IMR-90 (cell line): ENCODE data around the gene L1CAM. TPM values are rescaled to one million over a fixed set of nuclear protein-coding genes. Genes with fewer than 3 reads are reported as not detected.

Experiments used
- ATAC-seq: fragments of 200-7000 bp; cut with Tn5 transposase; 2 replicates; pipeline ENCODE4 v1.9.1; 2020; ENCODE audit warnings: low read depth, mild to moderate bottlenecking, moderate library complexity
- BruUV-seq: library from RNA; stranded (reverse); fragments of 400-500 nt; replicated peaks from 2 replicates; lab custom pipeline; 2021; lab: Mats Ljungman, UMichigan
- CTCF ChIA-PET: fragments of 300-600 bp; formaldehyde crosslinking; extraction: SDS; loops from one replicate; lab custom pipeline; 2021; ENCODE audit warnings: antibody characterized with exemption; lab: Yijun Ruan, JAX
- POLR2A ChIA-PET: fragments of 300-600 bp; sonication (Branson Sonifier 250); formaldehyde crosslinking; loops from one replicate; lab custom pipeline; 2022; ENCODE audit warnings: antibody characterized with exemption; ENCODE audit not compliant: unreplicated experiment; lab: Charles Lee
- DNase-seq: peaks from one replicate; pipeline ENCODE4 v3.0.0; 2013
- H2AFZ ChIP-seq: replicated peaks from 2 replicates; pipeline ENCODE3; 2013; ENCODE audit warnings: low read length, mild to moderate bottlenecking; ENCODE audit not compliant: poor library complexity
- H2AK5ac ChIP-seq: 2 replicates; pipeline ENCODE4 v1.6.1; 2013; ENCODE audit warnings: low read depth, low read length, inconsistent platforms
- H2AK9ac ChIP-seq: replicated peaks from 2 replicates; pipeline ENCODE3; 2013; ENCODE audit warnings: mild to moderate bottlenecking, low read depth, low read length, moderate library complexity; ENCODE audit not compliant: poor library complexity
- H2BK120ac ChIP-seq: 2 replicates; pipeline ENCODE4 v1.6.1; 2013; ENCODE audit warnings: low read depth, low read length, inconsistent platforms
- H2BK15ac ChIP-seq: 3 replicates; pipeline ENCODE4 v1.6.1; 2013; ENCODE audit warnings: low read depth, low read length, inconsistent platforms
- H2BK20ac ChIP-seq: 2 replicates; pipeline ENCODE4 v1.6.1; 2013; ENCODE audit warnings: low read depth, mild to moderate bottlenecking, inconsistent platforms, low read length, moderate library complexity
- H2BK5ac ChIP-seq: 2 replicates; pipeline ENCODE4 v1.6.1; 2013; ENCODE audit warnings: mild to moderate bottlenecking, low read depth, low read length, inconsistent platforms; ENCODE audit not compliant: poor library complexity, severe bottlenecking
- H3K14ac ChIP-seq: replicated peaks from 2 replicates; pipeline ENCODE4 v1.6.1; 2013; ENCODE audit warnings: low read depth, low read length, inconsistent platforms
- H3K18ac ChIP-seq: 2 replicates; pipeline ENCODE4 v1.6.1; 2013; ENCODE audit warnings: low read depth, low read length, control low read depth
- H3K23ac ChIP-seq: 2 replicates; pipeline ENCODE4 v1.6.1; 2013; ENCODE audit warnings: low read depth, low read length, inconsistent platforms
- H3K27ac ChIP-seq: 2 replicates; pipeline ENCODE4 v1.5.1; 2013; ENCODE audit warnings: mild to moderate bottlenecking, control low read depth, low read length; ENCODE audit not compliant: insufficient read depth
- H3K27me3 ChIP-seq: 2 replicates; pipeline ENCODE4 v1.6.1; 2013; ENCODE audit warnings: low read length; ENCODE audit not compliant: control insufficient read depth, insufficient read depth
- H3K36me3 ChIP-seq: 2 replicates; pipeline ENCODE4 v1.6.1; 2013; ENCODE audit warnings: low read length, mixed read lengths; ENCODE audit not compliant: control insufficient read depth, insufficient read depth
- H3K4ac ChIP-seq: 2 replicates; pipeline ENCODE4 v1.6.1; 2013; ENCODE audit warnings: low read depth, low read length, inconsistent platforms
- H3K4me1 ChIP-seq: 2 replicates; pipeline ENCODE4 v1.6.1; 2013; ENCODE audit warnings: low read length, mixed read lengths; ENCODE audit not compliant: control insufficient read depth, insufficient read depth
- H3K4me2 ChIP-seq: 2 replicates; pipeline ENCODE4 v1.6.1; 2013; ENCODE audit warnings: low read depth, mild to moderate bottlenecking, control low read depth, low read length, moderate library complexity
- H3K4me3 ChIP-seq: 2 replicates; pipeline ENCODE4 v1.5.1; 2013; ENCODE audit warnings: low read depth, mild to moderate bottlenecking, control low read depth, low read length, moderate library complexity; ENCODE audit not compliant: insufficient read depth
- H3K56ac ChIP-seq: 2 replicates; pipeline ENCODE4 v1.6.1; 2013; ENCODE audit warnings: low read length, inconsistent platforms; ENCODE audit not compliant: insufficient read depth; ENCODE audit errors: extremely low read depth
- H3K79me1 ChIP-seq, 2 experiments: 2 replicates each; pipeline ENCODE4 v1.6.1; 2013; ENCODE audit warnings: low read length in 2 of 2, inconsistent platforms in 1 of 2, low read depth in 1 of 2
- H3K9ac ChIP-seq: 2 replicates; pipeline ENCODE4 v1.6.1; 2013; ENCODE audit warnings: low read depth, low read length, control low read depth
- H3K9me1 ChIP-seq: 2 replicates; pipeline ENCODE4 v1.6.1; 2013; ENCODE audit warnings: low read length, inconsistent platforms; ENCODE audit not compliant: insufficient read depth
- H3K9me3 ChIP-seq: 2 replicates; pipeline ENCODE4 v1.6.1; 2013; ENCODE audit warnings: low read length; ENCODE audit not compliant: control insufficient read depth, insufficient read depth
- H4K20me1 ChIP-seq: 2 replicates; pipeline ENCODE4 v1.6.1; 2013; ENCODE audit warnings: low read length, inconsistent platforms; ENCODE audit not compliant: insufficient read depth
- H4K5ac ChIP-seq: 2 replicates; pipeline ENCODE4 v1.6.1; 2013; ENCODE audit warnings: mild to moderate bottlenecking, low read depth, low read length, control low read depth
- H4K8ac ChIP-seq, 2 experiments: 2 replicates each; pipeline ENCODE4 v1.6.1; 2013; ENCODE audit warnings: low read depth in 2 of 2, low read length in 2 of 2, control low read depth in 1 of 2, inconsistent platforms in 1 of 2
- H4K91ac ChIP-seq: 2 replicates; pipeline ENCODE4 v1.6.1; 2013; ENCODE audit warnings: low read depth, low read length, inconsistent platforms; ENCODE audit not compliant: insufficient read depth
- BHLHE40 ChIP-seq: fragments of 150-350 bp; IDR thresholded peaks from 2 replicates; pipeline ENCODE4 v1.6.1; 2016; ENCODE audit warnings: mild to moderate bottlenecking, low read depth, low read length
- CEBPB ChIP-seq: IDR thresholded peaks from 2 replicates; pipeline ENCODE4 v1.6.1; 2012; ENCODE audit warnings: low read depth, low read length, improper control_type of control experiment
- FOS ChIP-seq: fragments of 150-350 bp; IDR thresholded peaks from 2 replicates; pipeline ENCODE4 v1.6.1; 2016; ENCODE audit warnings: low read depth, low read length
- MXI1 ChIP-seq: IDR thresholded peaks from 2 replicates; pipeline ENCODE4 v1.6.1; 2012; ENCODE audit warnings: low read depth, mild to moderate bottlenecking, low read length, moderate library complexity, borderline replicate concordance
- RCOR1 ChIP-seq: IDR thresholded peaks from 2 replicates; pipeline ENCODE4 v1.6.1; 2012; ENCODE audit warnings: mild to moderate bottlenecking, low read length, improper control_type of control experiment; ENCODE audit not compliant: insufficient replicate concordance
- RFX5 ChIP-seq: IDR thresholded peaks from 2 replicates; pipeline ENCODE4 v1.8.0; 2012; ENCODE audit warnings: low read depth, mild to moderate bottlenecking, low read length, moderate library complexity
- WGBS, 2 experiments: methylation state at CpG; one replicate each; pipeline versions ENCODE4 v1.1.5 to v1.1.7; 2013; ENCODE audit warnings: missing lambda C conversion rate in 2 of 2; ENCODE audit not compliant: insufficient read length in 1 of 2; ENCODE audit errors: extremely low coverage in 2 of 2; 5-methylcytosine and 5-hydroxymethylcytosine counted together
- dilution Hi-C: fragments of 300-500 bp; cut with HindIII; formaldehyde crosslinking; loops from one replicate; pipeline ENCODE4 v1.14.3; 2018; ENCODE audit warnings: low sequenced_read_pairs; ENCODE audit not compliant: unreplicated experiment
- in situ Hi-C: fragments of 300-500 bp; cut with MboI; formaldehyde crosslinking; loops from 3 replicates; pipeline ENCODE4 v1.14.3; 2019; ENCODE audit warnings: low sequenced_read_pairs, inconsistent platforms, mixed read lengths
- intact Hi-C: fragments of 100-400 bp; cut with micrococcal nuclease; formaldehyde crosslinking; loops from 2 replicates; pipeline ENCODE4 v1.10.0; 2022
- polyA plus RNA-seq, 3 experiments: library from polyadenylated mRNA; depleted of rRNA; stranded (reverse); fragments of >200 nt; gene quantifications; 2 replicates each; pipeline ENCODE4 v1.2.3, GENCODE V29; 2012; ENCODE audit warnings: low replicate concordance in 1 of 3
- total RNA-seq: library from RNA; depleted of rRNA; stranded (reverse); fragments of >200 nt; gene quantifications from 2 replicates; pipeline ENCODE4 v1.2.3, GENCODE V29; 2012
- TF ChIP-seq, protein P1 (sequence below): conservative IDR thresholded peaks from 2 replicates; pipeline ENCODE4 v1.5.1; 2012; ENCODE audit warnings: mild to moderate bottlenecking, low read depth, low read length, improper control_type of control experiment
- TF ChIP-seq, protein P2 (sequence below): fragments of 150-350 bp; IDR thresholded peaks from 2 replicates; pipeline ENCODE4 v1.6.1; 2016; ENCODE audit warnings: low read depth, mild to moderate bottlenecking, low read length, moderate library complexity, borderline replicate concordance
- TF ChIP-seq, protein P3 (sequence below): fragments of 150-350 bp; IDR thresholded peaks from 2 replicates; pipeline ENCODE4 v1.6.1; 2017; ENCODE audit warnings: mild to moderate bottlenecking, antibody characterized with exemption, low read length, low read depth

L1CAM gene
- total and polyA plus RNA-seq, 2 of the 4 experiments (the other 2 are of a cell fraction): 0.36 to 1.9 TPM

DNA sequence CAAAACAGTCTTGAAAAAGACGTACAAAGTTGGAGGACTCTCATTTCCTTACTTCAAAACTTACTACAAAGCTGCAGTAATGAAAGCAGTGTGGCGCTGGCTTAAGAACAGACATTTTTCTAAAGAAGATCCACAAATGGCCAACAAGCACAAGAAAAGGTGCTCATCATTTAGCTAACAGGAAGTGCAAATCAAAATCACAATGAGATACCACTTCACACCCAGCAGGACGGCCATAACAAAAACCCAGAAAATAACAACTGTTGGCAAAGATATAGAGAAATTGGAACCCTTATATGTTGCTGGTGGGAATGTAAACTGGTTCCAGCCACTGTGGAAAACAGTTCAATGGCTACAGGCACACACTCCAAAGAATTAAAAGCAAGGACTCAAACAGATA, 59.0 kb downstream of the L1CAM start:
- Histone ChIP-seq H4K5ac (no peak overlapping the region), H2AK9ac (no peak overlapping the region), H3K79me1 (no peaks in the 10 kb centered on the region), H2BK5ac (no peak overlapping the region), H2AFZ (no peak overlapping the region), H3K18ac (no peak overlapping the region), H3K4me1 (no peaks in the 10 kb centered on the region), H2BK120ac (no peak overlapping the region), H2AK5ac (no peak overlapping the region), H3K4me3 (no peak overlapping the region), H4K20me1 (no peaks in the 10 kb centered on the region; the same call in 1 of the 2 replicates), H4K8ac (no peak overlapping the region), H3K4me2 (no peak overlapping the region), H3K9ac (no peak overlapping the region), H3K9me3 (peaks cover 13% of the 10 kb centered on the region; the same call in 1 of the 2 replicates), H2BK20ac (no peak overlapping the region), H3K56ac (no peak overlapping the region), H3K27ac (no peak overlapping the region), H4K91ac (no peak overlapping the region), H2BK15ac (no peak overlapping the region), H3K36me3 (no peaks in the 10 kb centered on the region), H3K14ac (no peak overlapping the region), H3K27me3 (peaks cover 53% of the 10 kb centered on the region), H3K23ac (no peak overlapping the region), H3K9me1 (no peaks in the 10 kb centered on the region), H3K4ac (no peak overlapping the region)
- no CpG with 5 or more reads among the region's 3 CpGs for WGBS, 2 experiments
- POLR2A ChIA-PET: no interaction called here
- ATAC-seq (no peak), DNase-seq (no peak)
- TF ChIP-seq, protein P1, sequence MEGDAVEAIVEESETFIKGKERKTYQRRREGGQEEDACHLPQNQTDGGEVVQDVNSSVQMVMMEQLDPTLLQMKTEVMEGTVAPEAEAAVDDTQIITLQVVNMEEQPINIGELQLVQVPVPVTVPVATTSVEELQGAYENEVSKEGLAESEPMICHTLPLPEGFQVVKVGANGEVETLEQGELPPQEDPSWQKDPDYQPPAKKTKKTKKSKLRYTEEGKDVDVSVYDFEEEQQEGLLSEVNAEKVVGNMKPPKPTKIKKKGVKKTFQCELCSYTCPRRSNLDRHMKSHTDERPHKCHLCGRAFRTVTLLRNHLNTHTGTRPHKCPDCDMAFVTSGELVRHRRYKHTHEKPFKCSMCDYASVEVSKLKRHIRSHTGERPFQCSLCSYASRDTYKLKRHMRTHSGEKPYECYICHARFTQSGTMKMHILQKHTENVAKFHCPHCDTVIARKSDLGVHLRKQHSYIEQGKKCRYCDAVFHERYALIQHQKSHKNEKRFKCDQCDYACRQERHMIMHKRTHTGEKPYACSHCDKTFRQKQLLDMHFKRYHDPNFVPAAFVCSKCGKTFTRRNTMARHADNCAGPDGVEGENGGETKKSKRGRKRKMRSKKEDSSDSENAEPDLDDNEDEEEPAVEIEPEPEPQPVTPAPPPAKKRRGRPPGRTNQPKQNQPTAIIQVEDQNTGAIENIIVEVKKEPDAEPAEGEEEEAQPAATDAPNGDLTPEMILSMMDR: no peak
- no peak for TF ChIP-seq MXI1
- no peak for TF ChIP-seq RFX5
- TF ChIP-seq CEBPB: no peak
- TF ChIP-seq, protein P2, sequence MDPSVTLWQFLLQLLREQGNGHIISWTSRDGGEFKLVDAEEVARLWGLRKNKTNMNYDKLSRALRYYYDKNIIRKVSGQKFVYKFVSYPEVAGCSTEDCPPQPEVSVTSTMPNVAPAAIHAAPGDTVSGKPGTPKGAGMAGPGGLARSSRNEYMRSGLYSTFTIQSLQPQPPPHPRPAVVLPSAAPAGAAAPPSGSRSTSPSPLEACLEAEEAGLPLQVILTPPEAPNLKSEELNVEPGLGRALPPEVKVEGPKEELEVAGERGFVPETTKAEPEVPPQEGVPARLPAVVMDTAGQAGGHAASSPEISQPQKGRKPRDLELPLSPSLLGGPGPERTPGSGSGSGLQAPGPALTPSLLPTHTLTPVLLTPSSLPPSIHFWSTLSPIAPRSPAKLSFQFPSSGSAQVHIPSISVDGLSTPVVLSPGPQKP: no peak
- TF ChIP-seq, protein P3, sequence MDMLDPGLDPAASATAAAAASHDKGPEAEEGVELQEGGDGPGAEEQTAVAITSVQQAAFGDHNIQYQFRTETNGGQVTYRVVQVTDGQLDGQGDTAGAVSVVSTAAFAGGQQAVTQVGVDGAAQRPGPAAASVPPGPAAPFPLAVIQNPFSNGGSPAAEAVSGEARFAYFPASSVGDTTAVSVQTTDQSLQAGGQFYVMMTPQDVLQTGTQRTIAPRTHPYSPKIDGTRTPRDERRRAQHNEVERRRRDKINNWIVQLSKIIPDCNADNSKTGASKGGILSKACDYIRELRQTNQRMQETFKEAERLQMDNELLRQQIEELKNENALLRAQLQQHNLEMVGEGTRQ: no peak
- no peak for TF ChIP-seq BHLHE40
- no peak for TF ChIP-seq FOS
- no peak for TF ChIP-seq RCOR1
- in situ Hi-C loops: no loop called here
- intact Hi-C loops: no loop called here
- CTCF ChIA-PET: no interaction called here
- dilution Hi-C loops: no loop called here
- BruUV-seq: no TSS peak
